GM18511 (cell line): ENCODE measurements around the gene IGSF3.

ENCODE experiments used
- ATAC-seq: cut with Tn5 transposase; IDR thresholded peaks from one replicate; pipeline ENCODE4 v1.9.1; 2021; ENCODE audit warnings: mild to moderate bottlenecking, moderate library complexity; ENCODE audit not compliant: unreplicated experiment

Gene IGSF3

DNA sequence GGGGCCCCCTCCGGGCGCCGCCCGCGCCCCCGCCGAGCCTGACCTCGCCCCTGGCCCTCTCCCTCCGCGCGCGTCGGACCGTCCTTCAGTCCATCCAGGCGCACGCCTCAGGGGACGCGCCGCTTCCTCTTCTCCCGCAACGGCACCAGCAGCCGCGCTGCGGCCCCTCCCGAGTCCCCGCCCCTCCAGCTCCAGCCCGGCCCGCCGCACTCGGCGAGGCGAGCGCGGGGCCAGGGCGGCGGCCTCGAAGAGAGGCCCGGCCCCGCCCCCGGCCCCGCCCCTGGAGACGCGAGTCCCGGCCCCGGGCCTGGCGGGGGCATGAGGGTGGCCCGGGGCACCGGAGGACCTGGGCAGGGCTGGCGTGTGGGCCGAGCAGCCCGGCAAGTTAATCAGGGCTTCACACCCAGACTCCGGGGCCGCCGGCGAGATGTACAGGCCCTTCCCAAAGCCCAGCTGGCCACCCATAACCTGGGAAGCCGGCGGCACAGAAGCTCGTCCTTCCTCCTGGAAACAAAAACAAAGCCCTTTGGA lies at the start of gene IGSF3:
Gene IGSF3, minus strand, starts transcription at position 159 of the 531 bp plus-strand sequence. CDS start 1,407 bp downstream, outside the sequence.
- ATAC-seq: peak; percentile 68

DNA sequence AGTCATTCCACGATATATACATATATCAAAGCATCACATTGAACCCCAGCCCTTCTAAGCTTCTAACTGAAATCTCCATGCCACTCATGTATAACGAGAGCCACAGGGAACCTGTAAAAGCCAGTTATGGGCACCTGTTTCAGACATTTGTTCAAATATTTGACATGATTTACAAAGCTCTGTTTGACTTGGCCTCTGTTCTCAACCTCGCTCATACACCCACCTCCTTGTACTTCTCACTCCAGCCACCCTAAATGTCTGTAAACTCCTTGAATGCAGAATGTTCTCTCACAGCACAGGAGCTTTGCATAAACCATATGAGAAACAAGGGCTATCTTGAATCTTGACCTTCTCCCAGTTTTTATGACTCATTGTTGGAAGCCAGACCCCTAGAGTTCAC lies 49.8 kb upstream of the IGSF3 start:
- no peak for ATAC-seq

DNA sequence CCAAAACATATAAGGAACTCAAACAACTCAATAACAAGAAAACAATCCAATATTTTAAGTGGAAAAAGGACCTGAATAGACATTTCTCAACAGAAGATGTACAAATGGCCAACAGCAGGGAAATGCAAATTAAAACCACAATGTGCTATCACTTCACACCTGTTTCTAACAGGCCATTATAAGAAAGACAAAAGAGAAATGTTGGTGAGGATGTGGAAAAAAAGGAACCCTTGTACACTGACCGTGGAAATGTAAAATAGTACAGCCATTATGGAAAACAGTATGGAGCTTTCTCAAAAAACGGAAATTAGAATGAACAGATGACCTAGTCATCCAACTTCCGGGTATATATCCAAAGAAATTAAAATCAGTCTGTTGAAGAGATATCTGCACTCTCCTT lies 48.9 kb upstream of the IGSF3 start:
- no peak for ATAC-seq

GRCh38 chr1:116713474-116713873 lies 45.9 kb upstream of the IGSF3 start:
- no peak for ATAC-seq

DNA sequence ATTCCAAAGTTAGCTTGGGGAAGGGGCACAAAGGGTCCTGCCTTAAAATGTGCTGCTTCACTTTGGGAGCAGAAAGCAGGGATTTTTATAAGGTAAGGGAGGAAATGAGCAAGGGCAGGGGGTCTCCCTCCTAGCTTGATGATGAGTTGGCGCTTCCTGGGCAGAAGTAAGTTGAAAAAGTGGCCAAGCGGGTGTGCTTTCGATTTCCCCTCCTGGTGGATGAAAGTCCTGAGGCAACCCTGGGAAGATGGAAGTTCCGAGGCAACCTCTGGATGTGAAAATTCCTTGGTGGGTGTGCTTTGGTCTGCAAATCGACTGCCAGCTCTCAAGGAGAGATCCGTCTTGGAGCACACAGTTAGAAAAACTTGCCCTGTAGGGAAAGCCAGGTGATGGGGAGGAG lies 45.0 kb upstream of the IGSF3 start:
- ATAC-seq: no peak

- no peak for ATAC-seq
Measured at GRCh38 chr1:116711263-116711840, 43.8 kb upstream of the IGSF3 start.

- no peak for ATAC-seq
Measured at GRCh38 chr1:116710420-116711262, 43.1 kb upstream of the IGSF3 start.

GRCh38 chr1:116709666-116710167 lies 42.2 kb upstream of the IGSF3 start:
- no peak for ATAC-seq

DNA sequence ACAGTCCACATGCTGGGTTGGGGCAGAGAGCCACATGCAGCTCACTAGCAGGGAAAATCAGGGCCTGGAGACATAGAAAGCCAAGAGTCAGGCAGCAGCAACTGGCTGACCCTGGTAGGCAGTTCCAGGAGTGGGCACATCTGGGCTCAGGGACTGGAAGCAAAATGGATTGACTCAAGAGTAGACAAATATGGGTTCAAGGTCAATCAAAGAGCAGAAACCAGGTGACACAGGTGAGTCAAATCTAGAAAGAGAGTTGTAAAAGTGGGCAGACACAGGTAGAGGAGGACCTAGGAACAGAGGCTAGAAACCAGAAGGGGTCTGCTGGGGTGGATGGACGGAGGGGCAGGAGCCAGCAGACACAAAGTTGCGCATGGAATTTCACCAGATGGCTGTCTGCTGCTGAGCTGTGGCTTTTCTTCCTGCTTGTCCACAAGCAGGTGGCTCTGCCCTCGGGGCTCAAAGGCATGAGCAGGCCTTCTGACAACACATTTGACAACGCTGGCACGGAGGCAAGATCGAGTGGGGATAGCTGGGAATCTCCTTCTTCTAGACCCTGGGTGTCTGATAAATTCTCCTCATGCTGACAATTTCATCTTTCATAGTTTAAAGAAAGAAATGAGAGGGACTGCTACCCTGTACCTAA lies 40.8 kb upstream of the IGSF3 start:
- no peak for ATAC-seq

DNA sequence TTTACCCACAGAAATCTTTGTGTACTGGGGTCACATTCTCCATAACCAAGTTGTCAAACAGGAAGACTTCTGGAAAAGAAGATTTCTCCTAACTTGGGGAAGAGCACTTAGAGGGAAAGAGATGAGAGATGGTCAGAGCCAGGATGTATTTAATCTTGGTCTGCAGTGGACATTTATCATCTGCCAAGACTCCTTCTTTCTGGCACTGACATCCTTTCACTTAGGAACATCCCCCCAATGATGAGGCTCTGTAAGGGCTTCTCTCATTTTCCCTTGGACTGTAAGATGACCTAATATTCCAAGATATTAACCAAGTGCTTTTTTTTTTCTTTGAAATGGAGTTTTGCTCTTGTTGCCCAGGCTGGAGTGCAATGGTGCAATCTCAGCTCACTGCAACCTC lies 39.3 kb upstream of the IGSF3 start:
- no peak for ATAC-seq

- no peak for ATAC-seq
Measured at GRCh38 chr1:116706123-116706522, 38.6 kb upstream of the IGSF3 start.

- ATAC-seq: no peak
Measured at GRCh38 chr1:116704278-116704677, 36.7 kb upstream of the IGSF3 start.

- no peak for ATAC-seq
Measured at GRCh38 chr1:116699605-116700004, 32.1 kb upstream of the IGSF3 start.

DNA sequence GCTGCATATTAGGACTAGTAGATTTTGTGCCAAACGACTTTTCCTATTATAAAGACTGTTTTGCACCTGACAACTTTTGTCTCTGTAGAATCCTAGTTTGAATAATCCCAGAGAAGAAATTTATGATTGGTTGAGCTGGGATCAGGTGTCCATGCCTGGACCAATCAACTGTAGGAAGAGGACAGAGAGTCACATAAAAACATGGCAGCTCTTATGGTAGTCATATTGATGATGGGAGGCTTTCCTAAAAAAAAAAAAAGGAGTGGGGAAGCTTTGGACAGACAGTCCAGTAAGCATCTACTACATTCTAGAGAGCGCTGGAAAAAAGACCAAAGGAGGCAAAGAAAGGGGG lies 30.7 kb upstream of the IGSF3 start:
- no peak for ATAC-seq

- ATAC-seq: no peak
Measured at GRCh38 chr1:116697548-116698243, 30.2 kb upstream of the IGSF3 start.

DNA sequence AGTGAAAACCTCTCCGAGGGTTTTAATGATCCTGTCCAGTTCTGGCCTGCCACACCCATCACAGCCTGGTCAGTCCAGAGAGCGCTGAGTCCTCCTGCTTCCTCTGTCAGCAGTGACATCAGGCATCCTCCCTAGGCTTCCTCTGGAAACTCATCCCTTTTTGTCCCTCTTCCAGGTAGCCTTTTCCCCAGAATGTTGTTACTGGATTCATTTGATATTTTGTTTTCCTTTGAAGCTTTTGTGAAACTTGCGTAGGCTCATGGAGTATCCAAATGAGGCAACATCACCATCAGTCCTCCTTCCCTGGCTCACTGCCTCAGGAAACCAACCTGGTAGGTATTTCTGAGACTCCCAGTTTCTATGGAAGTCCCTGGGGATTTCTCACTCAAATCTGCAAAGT lies 27.0 kb upstream of the IGSF3 start:
- no peak for ATAC-seq

GRCh38 chr1:116693759-116694480 lies 26.4 kb upstream of the IGSF3 start:
- no peak for ATAC-seq

- no peak for ATAC-seq
Measured at GRCh38 chr1:116692879-116693278, 25.3 kb upstream of the IGSF3 start.

GRCh38 chr1:116690849-116691406 lies 23.4 kb upstream of the IGSF3 start:
- ATAC-seq: no peak

GRCh38 chr1:116690396-116690848 lies 22.9 kb upstream of the IGSF3 start:
- no peak for ATAC-seq
